GM10266 (cell line): ENCODE data around the gene PCOLCE2.

Experiments used
- DNase-seq: peaks from one replicate; pipeline ENCODE4 v3.0.0; 2012; ENCODE audit errors: extremely low spot score
- CTCF ChIP-seq: IDR thresholded peaks from 2 replicates; pipeline ENCODE4 v1.5.1; 2012; ENCODE audit warnings: mild to moderate bottlenecking, low read depth; ENCODE audit not compliant: control insufficient read depth, insufficient read depth; ENCODE audit errors: missing control alignments

The PCOLCE2 gene

DNA sequence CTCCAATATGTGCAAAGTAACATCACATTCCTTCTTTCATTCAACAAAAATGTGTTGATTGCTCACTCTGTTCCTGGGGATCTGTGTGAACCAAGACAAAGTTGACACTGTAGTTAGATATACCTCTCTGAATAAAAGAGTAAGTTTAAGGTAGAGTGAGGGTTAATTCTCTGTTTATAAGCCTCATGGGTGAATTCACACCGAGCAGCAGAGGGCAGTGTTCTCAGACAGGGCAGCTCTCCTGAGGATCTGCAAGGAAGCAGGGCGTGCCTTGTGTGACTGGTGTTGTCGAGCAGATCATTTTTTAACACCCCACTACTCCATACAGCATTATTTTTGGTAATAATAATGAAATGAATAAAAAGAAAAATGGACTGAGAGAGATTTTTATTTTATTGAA lies 40.2 kb upstream of the PCOLCE2 start:
- TF ChIP-seq CTCF: peak; percentile 52
- peak; percentile 51 for DNase-seq

DNA sequence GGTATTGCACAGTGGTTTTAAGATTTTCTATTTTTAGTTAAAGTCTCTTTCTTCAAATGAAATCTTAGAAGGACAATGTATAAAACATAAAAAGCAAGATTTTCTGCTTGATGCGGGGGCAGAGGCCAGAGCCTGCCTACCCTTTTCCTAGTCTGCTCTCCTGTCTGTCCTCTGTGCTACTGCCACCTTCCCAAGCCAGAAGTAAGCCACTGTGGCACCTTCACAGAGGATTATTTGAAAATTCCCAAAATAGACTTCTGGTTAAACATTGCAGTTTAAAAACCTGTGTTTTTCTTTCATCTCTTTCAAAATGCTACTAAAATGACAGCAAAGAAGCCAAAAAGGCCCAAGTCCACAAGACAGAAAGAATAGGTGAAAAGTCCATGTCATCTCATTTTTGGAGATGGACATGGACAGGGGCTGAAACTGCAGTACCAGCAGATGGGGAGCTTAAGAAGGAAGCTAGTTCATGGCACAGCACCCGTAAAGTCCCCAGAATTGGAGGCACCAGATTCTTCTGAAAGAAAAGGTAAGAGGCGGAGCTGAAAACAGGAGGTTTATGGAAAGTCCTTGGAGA lies 37.6 kb upstream of the PCOLCE2 start:
- TF ChIP-seq CTCF: no peak
- no peak for DNase-seq

GRCh38 chr3:142925140-142925539 lies 36.3 kb upstream of the PCOLCE2 start:
- no peak for DNase-seq
- no peak for TF ChIP-seq CTCF

GRCh38 chr3:142923694-142924093 lies 34.8 kb upstream of the PCOLCE2 start:
- no peak for TF ChIP-seq CTCF

DNA sequence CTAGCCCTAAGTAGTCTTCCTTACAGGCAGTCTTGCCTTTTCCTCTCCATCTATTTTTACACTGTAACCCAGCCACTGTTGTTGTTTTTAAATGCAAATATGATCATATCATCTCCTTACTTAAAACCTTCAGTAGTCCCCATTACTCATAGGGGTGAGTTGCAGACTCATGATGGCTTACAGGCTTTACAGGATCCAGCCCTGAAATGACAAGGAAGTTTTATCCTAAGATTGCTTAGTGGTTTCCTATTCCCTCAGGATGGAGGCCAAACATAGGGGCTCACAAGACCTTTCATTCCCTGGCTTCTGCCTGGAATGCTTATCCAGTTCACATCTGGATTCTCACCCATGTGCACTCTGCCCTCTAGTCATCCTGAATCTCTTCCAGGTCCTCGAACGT lies 27.7 kb upstream of the PCOLCE2 start:
- no peak for DNase-seq
- no peak for TF ChIP-seq CTCF

More at GRCh38 chr3:142923694-142924093, 34.8 kb upstream of the PCOLCE2 start:
- no peak for DNase-seq

GRCh38 chr3:142915636-142916035 lies 26.8 kb upstream of the PCOLCE2 start:
- no peak for DNase-seq
- TF ChIP-seq CTCF: no peak

GRCh38 chr3:142914286-142914811 lies 25.5 kb upstream of the PCOLCE2 start:
- no peak for DNase-seq
- no peak for TF ChIP-seq CTCF
